IPS-NIHi11 (cell line): Measurements from ENCODE around the gene ARHGEF5.
"Not testable (repeated sequence)": the region's sequence is repeated elsewhere in the genome, so short reads cannot be mapped to it uniquely, and the experiment has no call there.

Source experiments
- DNase-seq: peaks from one replicate; pipeline ENCODE4 v3.0.0; 2012; ENCODE audit warnings: mixed read lengths, low spot score

ARHGEF5 gene

DNA sequence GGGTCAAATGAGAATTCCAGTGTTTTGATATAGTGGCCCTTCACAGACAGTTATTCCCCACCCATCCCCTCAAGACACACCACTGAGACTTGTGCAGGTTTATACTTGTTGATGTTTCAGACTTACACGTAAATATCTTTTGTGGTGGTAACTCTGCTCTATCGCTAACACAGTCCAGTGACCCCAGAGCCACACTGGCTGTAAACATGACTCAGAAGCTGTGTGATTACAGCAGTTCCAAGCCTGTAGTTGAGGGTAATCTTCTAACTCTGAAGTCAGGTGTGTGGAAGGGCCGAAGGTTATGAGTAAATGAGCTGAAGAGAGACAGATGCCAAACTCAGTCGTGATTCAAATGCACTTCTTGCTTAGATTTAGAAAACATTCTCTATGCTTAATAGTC lies 28.9 kb downstream of the ARHGEF5 start:
- DNase-seq = no peak

DNA sequence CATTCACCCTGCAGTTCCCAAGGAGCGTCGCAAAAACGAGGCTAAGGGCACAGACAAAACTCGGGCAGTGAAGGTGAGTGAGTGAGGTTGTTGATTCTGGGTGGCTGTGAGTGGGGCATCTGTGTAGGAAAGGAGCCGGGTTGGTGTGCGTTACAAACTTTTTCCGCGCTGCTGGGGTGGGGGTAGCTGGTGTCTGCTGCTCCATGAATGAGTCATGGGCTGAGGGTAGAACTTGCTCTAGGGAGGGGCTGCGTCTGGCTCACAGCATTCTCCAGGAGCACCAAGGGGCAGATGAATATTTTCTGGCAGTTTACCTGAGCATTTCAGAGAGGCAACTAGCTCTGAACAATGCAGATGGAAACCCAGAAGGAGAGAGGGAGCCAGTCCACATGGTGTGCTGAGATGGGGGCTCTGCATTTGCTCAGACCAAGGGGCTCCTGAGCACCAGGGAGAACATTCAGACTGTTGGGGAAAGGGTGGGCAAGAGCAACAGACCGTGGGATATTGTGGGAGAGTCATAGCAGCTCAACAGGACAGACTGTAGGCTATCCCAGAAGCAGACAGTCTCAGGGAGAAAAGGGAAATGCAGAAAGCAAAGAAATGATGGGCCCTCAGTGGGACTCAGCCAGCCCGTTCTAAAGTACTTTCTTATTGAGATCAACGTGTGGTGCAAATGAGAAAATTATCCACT lies 29.5 kb downstream of the ARHGEF5 start:
- DNase-seq = peak; percentile 42

DNA sequence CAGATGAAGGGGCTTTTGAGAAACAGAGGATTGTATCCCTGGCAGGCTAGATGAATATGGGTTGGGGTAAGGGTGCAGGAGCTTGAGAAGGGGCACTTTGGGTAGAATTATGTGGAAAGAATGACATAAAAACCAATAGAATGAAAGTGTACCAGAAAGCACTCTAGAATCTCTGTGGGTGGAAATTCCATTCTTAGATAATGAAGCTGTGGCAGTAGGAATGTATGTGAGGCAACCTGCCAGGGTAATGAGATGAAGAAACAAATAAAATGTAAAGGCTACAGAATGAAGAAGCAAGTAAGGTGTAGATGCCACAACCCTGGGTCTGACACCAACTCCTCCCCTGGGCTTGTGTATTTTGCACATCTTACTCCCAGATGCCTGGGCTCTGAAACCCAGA lies 31.5 kb downstream of the ARHGEF5 start:
- DNase-seq = no peak

DNA sequence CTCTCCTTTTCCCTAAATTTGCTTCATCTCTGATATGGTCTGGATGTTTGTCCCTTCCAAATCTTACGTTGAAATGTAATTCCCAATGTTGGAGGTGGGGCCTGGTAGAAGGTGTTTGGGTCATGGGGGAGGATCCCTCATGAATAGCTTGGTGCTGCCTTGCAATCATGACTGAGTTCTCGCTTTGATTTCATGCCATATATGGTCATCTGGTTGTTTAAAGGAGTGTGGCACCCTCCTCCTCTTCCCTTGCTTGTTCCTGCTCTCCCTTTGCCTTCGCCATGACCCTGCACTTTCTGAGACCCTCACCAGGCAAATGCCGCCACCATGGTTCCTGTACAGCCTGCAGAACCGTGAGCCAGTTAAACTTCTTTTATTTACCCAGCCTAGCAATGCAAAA lies 33.7 kb downstream of the ARHGEF5 start:
- DNase-seq = no peak

DNA sequence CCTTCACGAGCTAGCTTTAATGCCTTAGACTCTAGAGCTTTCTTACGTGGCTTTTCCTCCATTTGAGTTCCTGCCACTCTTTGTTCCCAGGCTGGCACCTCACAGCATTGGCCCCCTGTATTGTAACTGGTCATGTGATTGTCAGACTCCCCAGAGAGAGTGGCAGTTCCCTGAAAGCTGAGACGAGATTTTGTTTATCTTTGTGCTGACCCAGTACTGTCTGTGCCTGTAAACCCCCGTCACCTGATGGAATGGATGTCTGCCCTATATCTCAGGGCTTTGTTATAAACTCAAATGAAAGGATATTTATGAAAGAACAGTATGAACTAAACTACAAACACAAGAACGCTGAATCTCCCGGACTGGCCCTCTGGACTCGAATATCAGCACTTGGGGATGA lies 35.3 kb downstream of the ARHGEF5 start:
- DNase-seq = no peak

DNA sequence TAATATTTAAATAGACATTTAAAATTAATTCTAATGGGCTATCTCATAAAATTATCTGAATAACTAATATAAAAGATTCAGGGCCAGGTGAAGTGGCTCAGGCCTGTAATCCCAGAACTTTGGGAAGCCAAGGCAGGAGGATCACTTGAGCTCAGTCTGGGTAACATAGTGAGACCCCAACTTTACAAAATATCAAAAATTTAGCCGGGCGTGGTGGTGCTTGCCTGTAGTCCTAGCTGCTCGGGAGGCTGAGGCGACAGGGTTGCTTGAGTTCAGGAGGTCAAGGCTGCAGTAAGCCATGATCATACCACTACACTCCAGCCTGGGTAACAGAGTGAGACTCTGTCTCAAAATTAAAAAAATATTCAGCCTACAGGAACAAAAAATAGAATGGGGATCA lies 35.8 kb downstream of the ARHGEF5 start:
- no peak for DNase-seq

DNA sequence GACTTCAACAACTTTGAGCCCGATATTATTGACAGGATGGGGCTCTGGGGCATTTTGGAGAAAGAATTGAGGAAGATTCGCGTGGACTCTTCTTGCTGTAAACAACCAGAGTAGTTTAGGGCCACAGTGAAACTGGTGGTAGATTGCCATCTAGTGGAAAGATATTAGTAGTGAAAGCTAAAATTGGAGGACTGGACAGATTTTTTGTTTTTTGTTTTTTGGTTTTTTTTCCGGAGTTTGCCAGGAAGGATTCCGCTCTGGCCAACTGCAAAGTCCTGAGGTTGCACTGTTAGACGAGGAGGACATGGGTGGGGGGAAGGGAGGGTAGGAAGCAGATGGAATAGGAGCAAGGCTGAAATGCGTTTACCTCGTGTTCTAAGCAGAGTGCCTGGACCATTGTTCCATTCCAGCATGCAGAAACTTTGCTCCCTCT lies 36.6 kb downstream of the ARHGEF5 start:
- peak; percentile 62 for DNase-seq

DNA sequence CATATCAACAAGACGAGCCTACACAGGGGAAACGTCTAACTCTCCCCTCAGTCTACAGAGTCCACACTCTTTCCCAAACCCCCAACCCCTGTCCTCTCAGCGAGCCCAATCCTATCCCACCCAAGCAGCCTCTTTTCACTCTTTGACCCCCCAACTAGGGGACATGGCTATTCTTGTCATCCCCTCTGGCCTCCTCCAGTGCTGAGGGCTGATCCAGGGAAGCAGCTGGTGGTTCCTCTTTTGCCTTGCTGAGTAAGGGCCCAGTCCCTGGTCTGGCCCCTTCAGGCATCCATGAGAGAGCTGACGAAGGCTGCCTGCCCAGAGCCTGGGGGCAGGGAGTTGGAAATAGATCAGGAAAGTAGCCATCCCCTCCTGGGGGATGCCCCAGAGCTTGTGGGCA lies 41.9 kb downstream of the ARHGEF5 start:
- DNase-seq = no peak

DNA sequence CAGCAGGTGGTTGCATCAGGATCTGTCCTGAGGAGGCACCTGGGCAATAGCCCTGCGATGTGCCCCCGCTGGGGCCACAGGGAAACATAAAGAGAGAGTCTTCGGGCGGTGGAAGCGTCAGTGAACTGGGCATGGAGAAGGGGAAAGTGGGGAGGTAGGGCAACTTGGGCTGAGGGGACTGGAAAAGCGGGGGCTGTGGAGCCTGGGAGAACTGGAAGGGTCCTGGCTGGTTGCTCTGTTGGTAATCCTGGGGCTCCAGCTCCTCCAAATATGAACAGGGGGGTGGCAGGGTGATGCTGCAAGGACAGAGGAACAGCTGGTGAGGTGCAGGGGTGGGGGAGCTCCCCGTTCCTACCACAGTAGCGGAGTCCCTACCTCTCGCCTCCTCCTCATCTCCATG lies 43.1 kb downstream of the ARHGEF5 start:
- no peak for DNase-seq

DNA sequence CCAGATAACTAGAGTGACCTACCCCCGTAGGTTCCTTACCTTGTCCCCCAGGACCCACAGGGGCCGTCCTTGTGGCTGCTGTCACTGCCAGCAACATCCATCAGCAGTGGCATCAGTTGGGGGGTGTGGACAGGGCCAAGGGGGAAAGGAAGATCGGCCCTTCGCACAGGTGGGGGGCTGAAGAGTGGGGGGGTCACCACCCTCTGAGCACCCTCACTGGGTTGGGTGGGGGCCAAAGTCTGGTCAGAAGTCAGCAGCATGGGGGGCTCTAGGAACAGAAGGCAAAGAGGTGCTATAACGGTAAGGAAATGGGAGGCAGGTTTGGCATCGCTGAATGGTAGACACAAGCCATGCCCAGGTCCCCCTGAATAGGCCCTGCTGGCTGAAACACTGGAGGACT lies 43.7 kb downstream of the ARHGEF5 start:
- no peak for DNase-seq

DNA sequence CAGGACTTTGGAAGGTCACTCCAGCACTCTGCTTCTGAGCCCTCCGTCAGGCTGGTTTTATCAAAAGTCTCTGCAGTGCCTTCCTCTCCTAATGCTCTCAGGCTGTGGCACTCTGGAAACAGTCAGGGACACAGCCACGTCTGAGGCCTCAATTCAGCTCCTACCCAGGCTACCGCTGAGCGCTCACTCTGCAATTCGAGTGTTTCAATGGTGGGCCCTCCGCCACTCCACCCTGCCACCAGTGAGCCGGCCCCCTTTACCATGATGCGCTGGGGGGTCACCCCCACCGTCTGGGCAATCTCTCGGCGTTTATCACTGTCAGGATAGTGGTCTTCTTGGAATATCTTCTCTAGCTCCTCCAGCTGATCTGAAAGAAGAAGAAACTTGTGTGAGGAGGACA lies 44.7 kb downstream of the ARHGEF5 start:
- DNase-seq = no peak

DNA sequence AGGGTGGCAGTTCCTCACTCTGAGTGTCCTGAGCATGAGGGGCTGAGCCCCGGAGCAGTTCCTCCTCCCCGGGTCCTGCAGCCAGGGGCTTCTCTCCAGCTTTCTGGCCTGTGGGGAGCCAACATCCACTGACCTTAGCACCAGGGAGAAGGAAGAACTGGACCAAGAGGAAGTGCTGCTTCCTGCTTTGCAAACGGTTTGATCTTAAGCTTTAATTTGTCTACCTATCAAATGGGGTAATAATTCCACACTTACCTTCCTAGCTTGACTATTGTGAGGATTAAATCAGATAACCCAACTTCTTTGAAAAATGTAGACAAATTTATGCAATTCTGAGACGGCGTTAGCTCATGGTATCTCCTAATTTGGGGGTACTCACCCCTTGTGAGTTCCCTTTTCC lies 46.3 kb downstream of the ARHGEF5 start:
- DNase-seq = no peak

DNA sequence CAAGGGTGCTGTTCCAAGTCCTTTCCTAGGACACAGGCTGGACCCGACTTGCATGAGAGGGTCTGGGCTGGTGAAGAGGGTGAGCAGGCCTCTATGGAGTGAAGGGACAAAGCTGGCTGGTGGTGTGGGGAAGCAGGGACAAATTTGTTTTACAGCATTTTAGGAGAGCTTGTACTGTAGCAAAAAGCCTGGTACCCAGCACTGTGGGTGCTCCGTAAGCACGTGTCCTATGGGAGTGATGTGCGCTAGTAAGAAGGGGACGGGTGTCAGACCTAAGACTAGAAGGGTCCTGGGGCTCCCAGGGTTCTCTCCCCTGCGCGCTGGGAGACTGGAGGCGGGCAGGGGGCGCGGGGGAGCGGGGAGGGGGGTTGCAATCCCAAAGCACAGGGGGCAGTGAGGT lies 47.9 kb downstream of the ARHGEF5 start:
- no peak for DNase-seq

DNA sequence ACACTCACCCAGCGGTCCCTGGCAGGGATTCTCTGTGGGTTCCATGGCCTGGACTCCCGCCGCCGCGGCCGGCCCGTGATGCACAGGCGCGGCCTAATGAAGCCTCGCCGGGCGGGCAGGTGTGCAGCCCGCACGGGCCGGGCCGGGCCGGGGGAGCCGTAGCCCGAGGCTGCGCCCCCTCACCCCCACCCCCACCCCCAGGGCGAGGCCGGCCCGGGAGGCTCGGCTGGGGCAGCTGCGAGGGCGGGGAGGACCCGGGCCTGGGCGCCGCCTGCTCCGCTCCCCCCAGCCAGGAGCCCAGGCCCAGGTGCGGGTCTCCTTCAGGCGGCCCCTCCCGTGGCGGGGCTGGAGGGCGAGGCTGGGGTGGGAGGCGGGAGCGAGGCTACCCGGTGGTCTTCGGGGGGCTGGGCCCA lies 48.5 kb downstream of the ARHGEF5 start, which contains the start of gene NOBOX:
Gene NOBOX (minus strand): TSS at position 45 of the 413 bp plus-strand sequence.
- DNase-seq = no peak

DNA sequence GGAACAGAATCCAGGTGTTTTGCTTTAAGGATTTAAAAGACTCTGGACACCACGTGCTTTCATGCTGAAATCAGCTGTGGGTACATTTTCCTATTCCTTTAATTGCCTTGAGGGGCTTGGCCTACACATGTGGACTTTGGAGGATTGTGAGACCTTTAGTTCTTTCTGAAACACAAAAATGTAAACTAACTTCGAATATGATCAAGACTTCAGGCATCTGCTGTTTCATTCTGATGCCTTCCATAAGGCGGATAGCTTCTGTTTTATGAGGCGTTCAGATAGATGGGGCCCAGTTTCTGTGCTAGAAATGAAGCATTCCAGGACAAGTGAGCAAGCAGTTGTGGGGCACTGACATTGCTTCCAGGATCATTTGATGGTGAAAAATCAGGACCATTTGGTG lies 49.7 kb downstream of the ARHGEF5 start:
- DNase-seq = no peak

DNA sequence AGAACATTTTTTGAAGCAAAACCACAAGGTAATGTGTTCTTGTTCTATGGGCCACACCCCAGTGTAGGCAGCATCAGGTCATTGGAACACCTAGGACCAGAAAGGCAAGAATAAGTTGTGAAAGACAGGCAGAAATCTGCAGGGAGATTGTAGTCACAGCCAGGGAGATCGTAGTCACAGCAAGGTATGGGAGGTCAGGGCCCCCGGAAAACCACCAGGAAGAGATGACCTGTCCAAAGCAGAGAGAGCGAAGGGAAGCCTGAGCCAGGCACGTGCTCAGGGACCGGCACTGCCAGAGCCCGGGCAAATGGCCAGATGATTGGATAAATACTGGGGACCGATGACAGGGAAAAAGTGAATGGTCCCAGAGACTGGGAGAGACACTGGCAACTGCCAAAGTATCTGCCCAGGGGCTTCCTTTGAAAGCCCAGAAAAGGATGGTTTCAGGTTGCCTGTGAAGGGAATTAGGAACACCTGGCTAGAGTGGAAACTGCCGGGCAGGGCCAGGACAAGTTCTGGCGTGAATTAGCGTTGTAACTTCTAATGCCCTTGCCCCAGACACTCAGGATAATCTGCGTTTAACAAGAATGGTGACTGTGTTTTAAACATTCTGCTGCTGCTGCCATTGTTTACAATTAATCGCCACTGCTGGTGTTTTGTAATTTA lies 52.2 kb downstream of the ARHGEF5 start:
- peak; percentile 17 for DNase-seq

DNA sequence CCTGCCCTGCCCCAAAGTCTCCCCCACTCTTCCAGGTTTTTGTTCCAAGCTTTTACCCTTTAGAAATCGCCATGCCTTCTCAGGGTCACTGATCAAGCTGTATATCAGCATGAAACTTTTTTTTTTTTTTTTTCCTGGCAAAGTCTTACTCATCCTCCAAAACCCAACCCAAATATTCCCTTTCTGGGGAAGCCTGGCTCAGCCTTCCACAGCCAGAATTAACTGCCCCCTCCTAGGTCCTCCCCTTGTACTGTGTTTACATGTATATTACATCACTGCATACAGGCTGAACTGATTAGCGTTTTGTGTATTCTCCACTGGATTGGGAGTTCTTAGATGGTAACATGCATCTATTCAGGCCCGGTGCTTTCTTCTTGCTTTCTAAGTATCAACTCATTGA lies 52.9 kb downstream of the ARHGEF5 start:
- DNase-seq = peak; percentile 0

DNA sequence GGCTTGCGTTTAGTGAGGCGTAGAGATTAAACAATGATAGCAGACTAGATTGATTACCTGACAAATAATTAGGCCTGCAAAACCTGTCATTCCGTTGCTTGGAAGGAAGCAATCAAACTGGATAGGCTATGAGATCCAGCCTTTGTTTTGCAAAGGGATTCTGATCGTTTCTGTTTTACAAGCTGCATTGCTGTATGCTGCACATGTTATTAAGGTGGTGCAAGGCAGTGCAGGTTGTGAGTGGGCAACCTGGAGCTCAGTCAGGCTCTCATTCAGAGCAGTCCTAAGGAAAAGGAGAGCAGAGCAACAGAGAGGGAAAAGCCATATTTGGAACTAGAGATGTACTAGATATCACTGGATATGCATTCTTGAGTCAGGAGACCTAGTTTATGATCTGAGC lies 55.2 kb downstream of the ARHGEF5 start:
- no peak for DNase-seq

DNA sequence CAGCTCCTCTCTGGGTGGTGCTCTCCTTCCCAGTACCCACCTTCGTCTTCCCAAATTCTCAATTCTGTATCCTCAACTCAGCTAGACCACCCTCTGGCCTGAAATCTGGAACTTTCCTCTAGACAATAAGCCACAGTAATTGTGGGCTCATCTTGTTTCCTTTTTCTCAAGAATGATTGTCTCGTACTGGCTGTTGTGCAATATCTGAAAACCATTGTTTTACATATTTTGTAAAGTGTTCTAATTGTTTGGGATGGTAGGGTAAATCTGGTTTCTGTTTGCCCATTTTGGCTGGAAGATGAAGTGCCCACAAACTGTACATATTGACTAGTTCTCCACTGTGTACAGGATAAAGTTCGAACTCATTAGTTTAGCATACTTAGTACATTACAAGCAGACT lies 59.6 kb downstream of the ARHGEF5 start:
- DNase-seq = no peak

DNA sequence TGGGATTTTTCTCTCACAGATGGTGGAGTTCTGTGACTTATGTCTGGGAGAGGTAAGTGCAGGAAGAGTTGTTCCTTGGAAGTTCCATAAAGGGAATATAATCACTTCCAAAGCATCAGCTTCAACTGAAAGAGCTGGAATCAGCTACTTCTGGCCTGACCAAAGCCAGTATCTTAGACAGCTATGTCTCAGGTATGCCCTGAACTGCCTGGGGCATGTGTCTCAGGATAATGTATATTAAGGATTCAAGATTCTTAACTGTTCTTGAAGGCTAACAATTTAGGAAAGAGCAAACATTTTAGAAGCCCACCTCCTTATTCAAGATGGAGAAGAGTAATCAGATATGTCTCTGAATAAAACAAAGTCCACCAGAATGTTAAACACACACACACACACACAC lies 60.7 kb downstream of the ARHGEF5 start:
- DNase-seq = no peak

DNA sequence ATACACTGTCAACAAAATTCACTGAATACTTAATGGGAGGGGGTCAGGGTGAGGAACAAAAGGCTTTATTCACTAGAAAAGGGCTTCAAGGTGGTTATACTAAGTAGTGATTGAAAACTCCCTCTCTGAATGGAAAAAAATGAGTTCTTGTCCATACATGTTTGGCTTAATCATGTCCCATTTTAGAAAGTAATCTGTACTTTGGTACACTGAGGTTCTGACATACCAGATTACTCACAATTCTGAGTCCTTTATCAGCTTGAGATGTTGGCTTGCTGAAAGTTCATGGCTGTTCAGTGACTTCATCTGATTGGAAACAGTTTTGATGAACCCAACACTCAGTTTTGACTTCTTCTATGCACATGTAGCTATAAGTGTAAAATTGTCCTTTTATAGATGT lies 61.1 kb downstream of the ARHGEF5 start:
- no peak for DNase-seq

DNA sequence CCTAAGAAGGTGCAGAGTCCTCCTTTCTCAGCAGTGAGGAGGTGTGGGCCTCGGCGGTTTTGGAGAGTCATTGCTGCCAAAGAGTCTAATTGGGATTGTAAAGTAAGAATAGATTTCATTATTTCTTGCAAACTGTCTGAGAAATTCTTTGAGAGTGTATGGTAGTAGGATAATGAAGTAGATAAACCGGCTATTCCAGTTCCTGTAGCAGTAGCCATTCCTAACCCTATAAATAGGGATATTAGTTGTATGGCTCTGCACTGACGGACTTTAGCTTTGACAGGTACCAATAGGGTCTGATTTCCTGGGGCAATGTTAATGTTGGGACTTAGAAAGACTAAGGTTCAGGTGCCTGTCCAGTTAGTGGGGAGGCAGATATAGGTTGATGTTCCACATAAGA lies 63.7 kb downstream of the ARHGEF5 start:
- DNase-seq = not testable (repeated sequence)

DNA sequence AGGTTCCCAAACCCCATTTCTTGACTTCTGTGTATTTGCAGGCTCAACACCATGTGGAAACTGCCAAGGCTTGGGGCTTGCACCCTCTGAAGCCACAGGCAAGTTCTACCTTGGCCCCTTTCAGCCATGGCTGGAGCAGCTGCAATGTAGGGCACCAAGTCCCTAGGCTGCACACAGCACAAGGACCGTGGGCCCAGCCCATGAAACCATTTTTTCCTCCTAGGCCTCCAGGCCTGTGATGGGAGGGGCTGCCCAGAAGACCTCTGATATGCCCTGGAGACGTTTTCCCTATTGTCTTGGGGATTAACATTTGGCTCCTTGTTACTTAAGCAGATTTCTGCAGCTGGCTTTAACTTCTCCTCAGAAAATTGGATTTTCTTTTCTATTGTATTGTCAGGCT lies 72.3 kb downstream of the ARHGEF5 start:
- DNase-seq = not testable (repeated sequence)

DNA sequence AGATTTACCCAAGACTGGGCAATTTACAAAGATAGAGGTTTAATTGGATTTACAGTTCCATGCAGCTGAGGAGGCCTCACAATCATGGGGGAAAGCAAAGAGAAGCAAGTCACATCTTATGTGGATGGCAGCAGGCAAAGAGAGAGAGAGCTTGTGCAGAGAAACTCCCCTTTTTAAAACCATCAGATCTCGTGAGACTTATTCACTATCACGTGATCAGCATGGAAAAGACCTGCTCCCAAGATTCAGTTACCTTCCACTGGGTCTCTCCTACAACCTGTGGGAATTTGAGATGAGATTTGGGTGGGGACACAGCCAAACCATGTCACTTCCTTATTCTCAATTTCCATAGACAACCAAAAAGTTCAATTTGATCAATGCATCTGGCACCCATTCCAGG lies 73.2 kb downstream of the ARHGEF5 start:
- no peak for DNase-seq
